A673 (cell line): ENCODE data around the gene TNKS1BP1. TPM values are rescaled to one million over a fixed set of nuclear protein-coding genes. Genes with fewer than 3 reads are reported as not detected.
A peak's percentile ranks its signal among the peaks of the same experiment; 100 is the strongest.

ENCODE experiments used
- BruUV-seq: library from RNA; stranded (reverse); fragments of 400-500 nt; replicated peaks from 2 replicates; lab custom pipeline; 2021; lab: Mats Ljungman, UMichigan
- CTCF ChIA-PET: fragments of 300-600 bp; sonication (Branson Sonifier 250); formaldehyde crosslinking; loops from one replicate; lab custom pipeline; 2022; ENCODE audit warnings: antibody characterized with exemption; lab: Charles Lee
- POLR2A ChIA-PET: fragments of 300-600 bp; sonication (Branson Sonifier 250); formaldehyde crosslinking; loops from one replicate; lab custom pipeline; 2022; ENCODE audit warnings: antibody characterized with exemption; ENCODE audit not compliant: low non-redundant PET; lab: Charles Lee
- DNase-seq: peaks from one replicate; pipeline ENCODE4 v3.0.0-alpha.2; 2015; ENCODE audit warnings: low spot score
- H3K27ac ChIP-seq: fragments of 200-600 bp; sonication (generic); 2 replicates; pipeline ENCODE4 v1.5.1; 2016; ENCODE audit warnings: mixed run types, low read depth, mild to moderate bottlenecking, mixed read lengths, antibody characterized with exemption, low read length; ENCODE audit not compliant: poor library complexity, severe bottlenecking
- H3K27me3 ChIP-seq: fragments of 200-600 bp; sonication (generic); replicated peaks from 2 replicates; pipeline ENCODE4 v1.6.1; 2017; ENCODE audit warnings: mixed run types, low read depth, mild to moderate bottlenecking, mixed read lengths, antibody characterized with exemption, low read length; ENCODE audit not compliant: insufficient read depth, poor library complexity
- H3K36me3 ChIP-seq: fragments of 200-600 bp; sonication (generic); 2 replicates; pipeline ENCODE4 v1.6.1; 2016; ENCODE audit warnings: mixed run types, mild to moderate bottlenecking, mixed read lengths, antibody characterized with exemption, low read length; ENCODE audit not compliant: insufficient read depth, poor library complexity, severe bottlenecking
- H3K4me1 ChIP-seq: fragments of 200-600 bp; sonication (generic); 2 replicates; pipeline ENCODE4 v1.6.1; 2017; ENCODE audit warnings: mixed run types, mild to moderate bottlenecking, mixed read lengths, antibody characterized with exemption, low read length; ENCODE audit not compliant: insufficient read depth, poor library complexity, severe bottlenecking
- H3K4me3 ChIP-seq: fragments of 200-600 bp; sonication (generic); 2 replicates; pipeline ENCODE4 v1.5.1; 2016; ENCODE audit warnings: low read depth, mixed run types, mild to moderate bottlenecking, mixed read lengths, low read length; ENCODE audit not compliant: poor library complexity, severe bottlenecking
- H3K9me3 ChIP-seq: fragments of 200-600 bp; sonication (generic); 2 replicates; pipeline ENCODE4 v1.6.1; 2016; ENCODE audit warnings: mixed run types, low read depth, mild to moderate bottlenecking, mixed read lengths, antibody characterized with exemption, low read length; ENCODE audit not compliant: poor library complexity, severe bottlenecking
- EZH2 ChIP-seq: fragments of 200-600 bp; sonication (generic); IDR thresholded peaks from 2 replicates; pipeline ENCODE4 v1.6.1; 2017; ENCODE audit warnings: borderline replicate concordance, low read depth, mild to moderate bottlenecking, mixed read lengths, antibody characterized with exemption, low read length; ENCODE audit not compliant: poor library complexity, severe bottlenecking
- intact Hi-C: fragments of 100-400 bp; cut with micrococcal nuclease; formaldehyde crosslinking; loops from one replicate; pipeline ENCODE4 v1.10.0; 2022; ENCODE audit not compliant: unreplicated experiment
- total RNA-seq: library from RNA; stranded (reverse); gene quantifications from 2 replicates; pipeline ENCODE4 v1.2.3, GENCODE V29; 2021
- TF ChIP-seq, protein P1 (sequence below): fragments of 300-800, 200-600 bp; sonication (generic); conservative IDR thresholded peaks from 2 replicates; pipeline ENCODE4 v1.5.1; 2017; ENCODE audit warnings: low read depth, mild to moderate bottlenecking, antibody characterized with exemption, low read length, moderate library complexity, mixed read lengths

The TNKS1BP1 gene
- total RNA-seq, 1 experiment from 2014 or later: 80.4 TPM

GRCh38 chr11:57294225-57295131, 30.3 kb downstream of the TNKS1BP1 start:
- TF ChIP-seq EZH2: no peak
- TF ChIP-seq, protein P1, sequence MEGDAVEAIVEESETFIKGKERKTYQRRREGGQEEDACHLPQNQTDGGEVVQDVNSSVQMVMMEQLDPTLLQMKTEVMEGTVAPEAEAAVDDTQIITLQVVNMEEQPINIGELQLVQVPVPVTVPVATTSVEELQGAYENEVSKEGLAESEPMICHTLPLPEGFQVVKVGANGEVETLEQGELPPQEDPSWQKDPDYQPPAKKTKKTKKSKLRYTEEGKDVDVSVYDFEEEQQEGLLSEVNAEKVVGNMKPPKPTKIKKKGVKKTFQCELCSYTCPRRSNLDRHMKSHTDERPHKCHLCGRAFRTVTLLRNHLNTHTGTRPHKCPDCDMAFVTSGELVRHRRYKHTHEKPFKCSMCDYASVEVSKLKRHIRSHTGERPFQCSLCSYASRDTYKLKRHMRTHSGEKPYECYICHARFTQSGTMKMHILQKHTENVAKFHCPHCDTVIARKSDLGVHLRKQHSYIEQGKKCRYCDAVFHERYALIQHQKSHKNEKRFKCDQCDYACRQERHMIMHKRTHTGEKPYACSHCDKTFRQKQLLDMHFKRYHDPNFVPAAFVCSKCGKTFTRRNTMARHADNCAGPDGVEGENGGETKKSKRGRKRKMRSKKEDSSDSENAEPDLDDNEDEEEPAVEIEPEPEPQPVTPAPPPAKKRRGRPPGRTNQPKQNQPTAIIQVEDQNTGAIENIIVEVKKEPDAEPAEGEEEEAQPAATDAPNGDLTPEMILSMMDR: no peak
- ChIA-PET CTCF (interaction anchor here (0.6 kb wide), 1 partner anchor 9 kb away, joined by 3 read pairs; no protein-coding TSS in a partner anchor), POLR2A (no interaction called here)
- H3K27ac ChIP-seq: peak overlapping the region; percentile 20
- no peak overlapping the region for H3K4me3 ChIP-seq
- DNase-seq: peak; percentile 92
- H3K27me3 ChIP-seq: no peaks in the 10 kb centered on the region
- peaks cover 17% of the 10 kb centered on the region for H3K36me3 ChIP-seq
- intact Hi-C loops: no loop called here
- peaks cover 16% of the 10 kb centered on the region for H3K4me1 ChIP-seq
- no TSS peak for BruUV-seq
- peaks cover 6% of the 10 kb centered on the region for H3K9me3 ChIP-seq

GRCh38 chr11:57290288-57290687, 34.5 kb downstream of the TNKS1BP1 start:
- Histone ChIP-seq H3K9me3 (no peaks in the 10 kb centered on the region), H3K4me1 (peaks cover 22% of the 10 kb centered on the region), H3K27ac (no peak overlapping the region), H3K36me3 (no peaks in the 10 kb centered on the region), H3K4me3 (no peak overlapping the region), H3K27me3 (no peaks in the 10 kb centered on the region)
- POLR2A ChIA-PET: no interaction called here
- BruUV-seq: no TSS peak
- DNase-seq: no peak
- intact Hi-C loops: no loop called here
- CTCF ChIA-PET: no interaction called here
- TF ChIP-seq, protein P1: no peak
- TF ChIP-seq EZH2: no peak

DNA sequence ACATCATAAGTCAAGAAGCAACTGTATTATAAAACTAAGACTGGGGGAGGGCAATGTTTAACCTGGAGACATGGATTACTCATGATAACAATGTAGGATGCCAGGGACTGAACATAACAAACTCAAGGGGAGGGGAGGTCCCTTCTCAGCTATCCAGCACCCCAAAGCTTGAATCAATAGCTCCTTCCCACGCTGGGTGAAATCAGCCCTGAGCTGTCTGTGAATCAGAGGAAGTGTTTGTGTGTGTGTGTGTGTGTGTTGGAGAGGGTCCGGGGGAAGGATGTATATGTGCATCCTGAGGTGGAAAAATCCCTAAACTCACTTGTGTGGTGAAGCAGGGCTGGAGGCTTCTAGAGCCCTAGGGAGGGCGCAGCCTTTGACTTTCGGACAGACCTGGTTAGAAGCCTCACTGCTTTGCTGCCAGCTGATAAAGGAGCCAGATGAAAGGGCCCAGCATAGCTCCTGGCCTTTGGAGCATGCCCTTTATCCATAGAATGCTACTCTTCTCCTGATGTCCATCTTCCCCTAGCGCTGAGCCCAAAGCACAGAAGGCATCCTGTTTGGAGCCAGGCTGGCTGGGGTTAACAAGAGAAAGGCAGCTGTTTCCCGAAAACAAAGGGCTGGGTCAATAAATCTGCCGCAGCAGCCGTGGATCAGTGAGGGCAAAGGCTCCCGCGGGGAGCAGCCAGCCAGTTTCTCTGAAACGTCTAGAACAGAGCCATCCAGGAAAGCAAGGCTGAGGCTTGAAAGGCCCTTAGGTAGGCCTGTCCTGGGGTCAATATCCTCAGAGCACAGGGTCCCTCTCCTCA, 35.8 kb downstream of the TNKS1BP1 start:
- Histone ChIP-seq H3K4me1 (peaks cover 14% of the 10 kb centered on the region), H3K36me3 (no peaks in the 10 kb centered on the region), H3K4me3 (no peak overlapping the region), H3K9me3 (no peaks in the 10 kb centered on the region), H3K27ac (no peak overlapping the region), H3K27me3 (no peaks in the 10 kb centered on the region)
- DNase-seq: no peak
- intact Hi-C loops: no loop called here
- POLR2A ChIA-PET: interaction anchor here (0.6 kb wide), 1 partner anchor 717 kb away, joined by 7 read pairs; no protein-coding TSS in a partner anchor
- CTCF ChIA-PET: no interaction called here
- no peak for TF ChIP-seq EZH2
- TF ChIP-seq, protein P1: no peak
- no TSS peak for BruUV-seq
